K562 (cell line): ENCODE data around the gene ABHD16A. TPM values are rescaled to one million over a fixed set of nuclear protein-coding genes. Genes with fewer than 3 reads are reported as not detected.
A peak's percentile ranks its signal among the peaks of the same experiment; 100 is the strongest.

Experiments used
- BACH1 ChIP-seq: fragments of 200-800 bp; sonication (Bioruptor generic); IDR thresholded peaks from 2 replicates; pipeline ENCODE4 v1.6.1; 2016; ENCODE audit warnings: missing genetic modification characterization, missing compliant biosample characterization
- BCOR ChIP-seq: fragments of 450-650 bp; IDR thresholded peaks from 2 replicates; pipeline ENCODE4 v1.6.1; 2016
- CHAMP1 ChIP-seq: fragments of 450-650 bp; IDR thresholded peaks from 2 replicates; pipeline ENCODE4 v1.6.1; 2016; ENCODE audit warnings: mild to moderate bottlenecking
- EHMT2 ChIP-seq: fragments of 450-650 bp; IDR thresholded peaks from 2 replicates; pipeline ENCODE4 v1.6.1; 2018; ENCODE audit warnings: antibody characterized with exemption
- IRF1 ChIP-seq: sonication (generic); formaldehyde crosslinking; IDR thresholded peaks from 2 replicates; pipeline ENCODE4 v1.8.0; 2022; ENCODE audit warnings: missing genetic modification reagents, mild to moderate bottlenecking, borderline replicate concordance
- NFIC ChIP-seq: fragments of 450-650 bp; IDR thresholded peaks from 2 replicates; pipeline ENCODE4 v1.6.1; 2017; ENCODE audit warnings: mild to moderate bottlenecking, inconsistent platforms
- OTX1 ChIP-seq: fragments of 450-650 bp; formaldehyde crosslinking; IDR thresholded peaks from 2 replicates; pipeline ENCODE4 v1.4.0; 2022; ENCODE audit warnings: mild to moderate bottlenecking
- PHB ChIP-seq: fragments of 250-450 bp; sonication (Bioruptor Pico); IDR thresholded peaks from 2 replicates; pipeline ENCODE4 v1.5.0; 2021
- PML ChIP-seq: IDR thresholded peaks from 2 replicates; pipeline ENCODE4 v1.6.1; 2012; ENCODE audit warnings: low read length, inconsistent platforms
- POLR2B ChIP-seq: fragments of 450-650 bp; IDR thresholded peaks from 2 replicates; pipeline ENCODE4 v1.6.1; 2018; ENCODE audit warnings: low read depth; ENCODE audit not compliant: partially characterized antibody
- RERE ChIP-seq: sonication (generic); formaldehyde crosslinking; IDR thresholded peaks from 2 replicates; pipeline ENCODE4 v1.8.0; 2023; ENCODE audit warnings: missing genetic modification reagents, mild to moderate bottlenecking, borderline replicate concordance
- SFPQ ChIP-seq: fragments of 200-400 bp; formaldehyde crosslinking; IDR thresholded peaks from 2 replicates; pipeline ENCODE4 v1.6.1; 2017; ENCODE audit warnings: mild to moderate bottlenecking, low read depth, low read length, moderate library complexity
- SMC3 ChIP-seq: conservative IDR thresholded peaks from 2 replicates; pipeline ENCODE4 v1.6.1; 2011; ENCODE audit warnings: low read depth, low read length, improper control_type of control experiment; ENCODE audit not compliant: insufficient read depth
- SRF ChIP-seq, 2 experiments: fragments of 250-450, 450-650 bp in 1 of 2; sonication (Bioruptor Pico) in 1 of 2; sonication (generic) in 1 of 2; formaldehyde crosslinking; IDR thresholded peaks; 2 replicates each; pipeline versions ENCODE4 v1.5.0 to v1.5.1; 2020 to 2022; ENCODE audit warnings: mild to moderate bottlenecking in 1 of 2, missing genetic modification reagents in 1 of 2
- ZNF253 ChIP-seq: fragments of 250-450 bp; sonication (Bioruptor Pico); conservative IDR thresholded peaks from 2 replicates; pipeline ENCODE4 v1.6.1; 2021; ENCODE audit warnings: mild to moderate bottlenecking
- ZNF644 ChIP-seq: fragments of 200-800 bp; sonication (Bioruptor generic); IDR thresholded peaks from 2 replicates; pipeline ENCODE4 v1.6.1; 2016; ENCODE audit warnings: low read depth, missing genetic modification characterization, missing compliant biosample characterization
- ZNF830 ChIP-seq: fragments of 250-450 bp; sonication (Bioruptor Pico); IDR thresholded peaks from 2 replicates; pipeline ENCODE4 v1.5.0; 2021; ENCODE audit warnings: mild to moderate bottlenecking
- polyA plus RNA-seq, 8 experiments: library from polyadenylated mRNA; depleted of rRNA in 4 of 8; stranded (reverse) in 5 of 8; unstranded in 3 of 8; fragments of >200 nt; fragmentation: Nextera tagmentation in 2 of 8; fragmentation: Illumina TruSeq in 1 of 8; extraction: Ambion mirVana in 2 of 8; extraction: Trizol in 1 of 8; gene quantifications; 2 replicates each; pipeline versions ENCODE4 v1.2.1 to v1.2.3, GENCODE V29; 2011 to 2014; ENCODE audit warnings: inconsistent platforms in 1 of 8, missing spikeins in 1 of 8
- total RNA-seq, 7 experiments: library from RNA; depleted of rRNA in 6 of 7; stranded (reverse); fragments of >200 nt in 6 of 7; fragmentation: Illumina TruSeq in 2 of 7; extraction: Trizol in 2 of 7; gene quantifications; 2 replicates each; pipeline versions ENCODE4 v1.2.1 to v1.2.3, GENCODE V29; 2011 to 2021; ENCODE audit warnings: low replicate concordance in 1 of 7

Gene ABHD16A
- total and polyA plus RNA-seq, 9 of the 15 experiments (the other 6 are each of a cell fraction or from before 2014, with no cell fraction given): 25.8 to 120 (median 81.6) TPM

- TF ChIP-seq SMC3 (no peak), NFIC (no peak), ZNF830 (no peak), POLR2B (no peak), PHB (CRISPR knock-in tag) (peak; percentile 17; the same call in 1 of the 2 replicates), CHAMP1 (no peak), RERE (peak; percentile 36; the same call in 1 of the 2 replicates), BCOR (no peak), IRF1 (CRISPR knock-in tag) (no peak), PML (no peak), BACH1 (tag) (no peak), OTX1 (no peak), EHMT2 (no peak), ZNF644 (tag) (no peak), SRF (CRISPR knock-in tag; IDR thresholded peaks at IDR 0.05) (no peak), SFPQ (no peak), ZNF253 (CRISPR knock-in tag) (no peak)
Observed at GRCh38 chr6:31651602-31652191, 51.4 kb downstream of the ABHD16A start (continued).
